Heart left ventricle (tissue), 16 donors: ENCODE results near the gene LECT2. TPM values are rescaled to one million over a fixed set of nuclear protein-coding genes. Genes with fewer than 3 reads are reported as not detected.

Experiments used
- ATAC-seq, 4 donors: fragments of 200-7000 bp; cut with Tn5 transposase; one replicate each; pipeline ENCODE4 v1.9.1; 2020 to 2022; ENCODE audit warnings: moderate library complexity in 4 of 4, mild to moderate bottlenecking in 3 of 4, moderate number of reproducible peaks in 1 of 4
- DNase-seq, 5 donors: peaks; one replicate each; pipeline ENCODE4 v3.0.0-alpha.2; 2020
- H3K27ac ChIP-seq, 12 donors: fragments of 200-600 bp; sonication (generic) in 4 of 12; one replicate each; pipeline versions ENCODE4 v1.5.0 to v1.8.0; 2016 to 2022; ENCODE audit warnings: mild to moderate bottlenecking in 2 of 12
- H3K27me3 ChIP-seq, 9 donors: fragments of 200-600 bp; sonication (generic) in 2 of 9; one replicate each; pipeline versions ENCODE4 v1.5.1 to v1.8.0; 2016 to 2022; ENCODE audit warnings: mild to moderate bottlenecking in 3 of 9
- H3K36me3 ChIP-seq, 9 donors: fragments of 200-600 bp; sonication (generic) in 2 of 9; one replicate each; pipeline versions ENCODE4 v1.5.0 to v1.8.0; 2018 to 2022; ENCODE audit warnings: mild to moderate bottlenecking in 2 of 9
- H3K4me1 ChIP-seq, 12 donors: fragments of 200-600 bp; sonication (generic) in 4 of 12; one replicate each; pipeline versions ENCODE4 v1.5.0 to v1.8.0; 2016 to 2022; ENCODE audit warnings: mild to moderate bottlenecking in 3 of 12
- H3K4me3 ChIP-seq, 12 donors: fragments of 200-600 bp; sonication (generic) in 4 of 12; one replicate each; pipeline versions ENCODE4 v1.5.0 to v1.8.0; 2017 to 2022; ENCODE audit warnings: mild to moderate bottlenecking in 9 of 12, moderate library complexity in 4 of 12
- H3K9me3 ChIP-seq, 12 donors: fragments of 200-600 bp; sonication (generic) in 4 of 12; one replicate each; pipeline versions ENCODE4 v1.5.0 to v1.8.0; 2016 to 2022; ENCODE audit warnings: mild to moderate bottlenecking in 1 of 12
- CTCF ChIP-seq, 12 donors: fragments of 200-600 bp; sonication (generic) in 4 of 12; IDR thresholded peaks; one replicate each; pipeline versions ENCODE4 v1.5.0 to v1.8.0; 2018 to 2022; ENCODE audit warnings: antibody characterized with exemption in 12 of 12, mild to moderate bottlenecking in 5 of 12
- POLR2A ChIP-seq, 2 donors: fragments of 450-650 bp; IDR thresholded peaks; one replicate each; pipeline ENCODE4 v1.6.1; 2017; ENCODE audit warnings: antibody characterized with exemption in 2 of 2, mild to moderate bottlenecking in 2 of 2, moderate library complexity in 2 of 2
- WGBS, 4 donors: extraction: QIAGEN DNeasy Blood & Tissue Kit in 2 of 4; methylation state at CpG; one replicate each; pipeline versions ENCODE4 v1.1.5 to v1.1.7; 2013 to 2018; 5-methylcytosine and 5-hydroxymethylcytosine counted together
- intact Hi-C, 10 donors: fragments of 100-400 bp; cut with DNase I; formaldehyde crosslinking; loops; one replicate each; pipeline versions ENCODE4 v1.11.1 to v1.14.2; 2022
- polyA plus RNA-seq, 2 donors: library from polyadenylated mRNA; stranded (reverse); fragments of 200-250 nt; gene quantifications; one replicate each; pipeline ENCODE4 v1.2.3, GENCODE V29; 2013
- total RNA-seq, 9 donors: library from RNA; depleted of rRNA in 2 of 9; stranded (reverse); fragments of >200 nt in 2 of 9; fragmentation: NEBNext Ultra II Directional in 3 of 9; extraction: Animal tissue kit (Norgen Biotek cat#: 25700) in 3 of 9; gene quantifications; one replicate each; pipeline versions ENCODE4 v1.1.0 to v1.2.4, GENCODE V29; 2016 to 2023
- donor health status: ischemic (EF 13 %, LVEDD 7.1; RV severe dilation, severe dysfunction).
- donor health status: healthy with polysubstance abuse.
- donor health status: DM: no; HTN: yes; CAD: no.
- donor health status: DM: no; HTN: no; CAD: no.
- donor health status: ischemic (EF 25% LVEDD 6.9; RV normal size, moderate dysfunction).
- donor health status: ischemic (EF 25% LVEDD 5.7; RV mildly dilated, moderate dysfunction).
- donor health status: healthy.
- donor health status: DM: yes; HTN: yes; CAD: no.
- donor health status: ischemic (EF 35%, LVEDD 5.7; RV mildly dilated, moderate dysfunction).
- donor health status: nonischemic (EF 11% LVEDD 7.7; RV severe dilation, severe dysfunction).
- donor health status: DM: yes; HTN: yes; CAD: no.
- donor health status: PGD.
- donor health status: ischemic (EF 29% LVEDD 5.4; RV normal size, mild dysfunction).
- donor health status: nonischemic (EF 23%, LVEDD 6.1; RV moderate dilation, normal function).

Gene LECT2
- total and polyA plus RNA-seq, 11 donors: not detected

GRCh38 chr5:136000147-136000546, 45.4 kb upstream of the LECT2 start:
- intact Hi-C loops: no loop called here
- TF ChIP-seq POLR2A (IDR thresholded peaks at IDR 0.05): no peak
- no peak for TF ChIP-seq CTCF (IDR thresholded peaks at IDR 0.05)
- 92 to 99% (median 96%) methylated on average over 2 of the region's 2 CpGs for WGBS, 4 donors
- Histone ChIP-seq H3K4me3 (no peak overlapping the region), H3K9me3 (no peaks in the 10 kb centered on the region), H3K27ac (peak overlapping the region in 2 of 12 donors; percentile 2 to 79), H3K27me3 (no peaks in the 10 kb centered on the region), H3K4me1 (peaks cover 0 to 42% (median 2%) of the 10 kb centered on the region in 12 donors), H3K36me3 (no peaks in the 10 kb centered on the region)
- ATAC-seq (no peak), DNase-seq (no peak)

- no peaks in the 10 kb centered on the region for H3K27me3 ChIP-seq
- H3K36me3 ChIP-seq: no peaks in the 10 kb centered on the region
- no peak for DNase-seq
- no peaks in the 10 kb centered on the region for H3K9me3 ChIP-seq
- TF ChIP-seq POLR2A (IDR thresholded peaks at IDR 0.05): no peak
- TF ChIP-seq CTCF (IDR thresholded peaks at IDR 0.05): no peak
- peak; percentile 28 to 78 (median 53) for ATAC-seq
- 76 to 83% (median 78%) methylated on average over 8 of the region's 8 CpGs for WGBS, 4 donors
- peak overlapping the region in 2 of 12 donors; percentile 9 to 87 for H3K27ac ChIP-seq
- H3K4me3 ChIP-seq: no peak overlapping the region
- H3K4me1 ChIP-seq: peaks cover 0 to 44% (median 2%) of the 10 kb centered on the region in 12 donors
- intact Hi-C loops: no loop called here
These were observed 44.8 kb upstream of the LECT2 start for GRCh38 chr5:135999406-136000139.

GRCh38 chr5:135998889-135999288, 44.1 kb upstream of the LECT2 start:
- H3K27ac ChIP-seq: peak overlapping the region in 2 of 12 donors; percentile 9 to 87
- H3K9me3 ChIP-seq: no peaks in the 10 kb centered on the region
- 74 to 97% (median 81%) methylated on average over 6 of the region's 6 CpGs for WGBS, 4 donors
- intact Hi-C loops: no loop called here
- no peak for DNase-seq
- no peaks in the 10 kb centered on the region for H3K27me3 ChIP-seq
- H3K36me3 ChIP-seq: no peaks in the 10 kb centered on the region
- peaks cover 0 to 51% (median 7%) of the 10 kb centered on the region in 12 donors for H3K4me1 ChIP-seq
- no peak for TF ChIP-seq POLR2A (IDR thresholded peaks at IDR 0.05)
- no peak for TF ChIP-seq CTCF (IDR thresholded peaks at IDR 0.05)
- no peak for ATAC-seq
- H3K4me3 ChIP-seq: no peak overlapping the region

GRCh38 chr5:135997673-135998335, 43.0 kb upstream of the LECT2 start:
- Histone ChIP-seq H3K4me3 (no peak overlapping the region), H3K36me3 (no peaks in the 10 kb centered on the region), H3K9me3 (no peaks in the 10 kb centered on the region), H3K4me1 (peaks cover 0 to 54% (median 10%) of the 10 kb centered on the region in 12 donors), H3K27me3 (no peaks in the 10 kb centered on the region), H3K27ac (no peak overlapping the region)
- no peak for TF ChIP-seq CTCF (IDR thresholded peaks at IDR 0.05)
- no peak for TF ChIP-seq POLR2A (IDR thresholded peaks at IDR 0.05)
- DNase-seq (no peak), ATAC-seq (no peak)
- 79 to 85% (median 82%) methylated on average over 8 of the region's 8 CpGs for WGBS, 4 donors
- intact Hi-C loops: no loop called here
